Activated gamma-delta T cell treated with anti-CD3 and anti-CD28 coated beads, Interleukin-2, amount 50 U/mL, for 16 hours (primary cell): ENCODE measurements around the gene RAB11B.
"Not testable (repeated sequence)": the region's sequence is repeated elsewhere in the genome, so short reads cannot be mapped to it uniquely, and the experiment has no call there.

ENCODE experiments used
- DNase-seq: peaks from one replicate; pipeline ENCODE4 v3.0.0-alpha.2; 2020; ENCODE audit warnings: low read depth

RAB11B gene

GRCh38 chr19:8370176-8371010 is 19.8 kb upstream of the RAB11B start:
- no peak for DNase-seq

DNA sequence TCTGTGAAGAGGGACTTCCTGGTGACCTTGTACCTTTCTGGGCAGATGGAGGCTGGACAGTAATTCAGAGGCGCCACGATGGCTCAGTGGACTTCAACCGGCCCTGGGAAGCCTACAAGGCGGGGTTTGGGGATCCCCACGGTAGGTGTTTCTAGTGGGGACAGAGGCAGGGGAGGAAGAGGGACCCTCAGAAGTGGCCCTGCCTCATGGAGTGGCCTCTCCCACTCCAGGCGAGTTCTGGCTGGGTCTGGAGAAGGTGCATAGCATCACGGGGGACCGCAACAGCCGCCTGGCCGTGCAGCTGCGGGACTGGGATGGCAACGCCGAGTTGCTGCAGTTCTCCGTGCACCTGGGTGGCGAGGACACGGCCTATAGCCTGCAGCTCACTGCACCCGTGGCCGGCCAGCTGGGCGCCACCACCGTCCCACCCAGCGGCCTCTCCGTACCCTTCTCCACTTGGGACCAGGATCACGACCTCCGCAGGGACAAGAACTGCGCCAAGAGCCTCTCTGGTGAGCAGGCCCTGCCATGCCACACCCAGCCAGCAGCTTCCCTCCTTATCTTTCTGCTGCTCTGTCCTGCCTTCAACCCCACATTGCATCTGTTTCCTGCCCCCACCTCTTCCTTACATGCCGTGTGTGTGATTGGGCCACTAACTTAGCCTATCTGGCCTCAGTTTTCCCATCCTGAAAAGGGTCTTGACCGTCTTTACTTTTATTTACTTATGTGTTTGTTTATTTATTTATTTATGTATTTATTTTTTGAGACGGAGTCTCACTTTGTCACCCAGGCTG is 19.0 kb upstream of the RAB11B start:
- no peak for DNase-seq

- DNase-seq = no peak
Measured at GRCh38 chr19:8373867-8374813, 16.0 kb upstream of the RAB11B start.

GRCh38 chr19:8375766-8376165 is 14.4 kb upstream of the RAB11B start:
- DNase-seq = not testable (repeated sequence)

- not testable (repeated sequence) for DNase-seq
Measured at GRCh38 chr19:8376373-8376974, 13.7 kb upstream of the RAB11B start.

- no peak for DNase-seq
Measured at GRCh38 chr19:8377598-8377997, 12.6 kb upstream of the RAB11B start.

GRCh38 chr19:8379156-8379891 is 10.8 kb upstream of the RAB11B start:
- DNase-seq = not testable (repeated sequence)

GRCh38 chr19:8384569-8384968 is 5.6 kb upstream of the RAB11B start:
- not testable (repeated sequence) for DNase-seq

GRCh38 chr19:8385103-8385502 is 5.1 kb upstream of the RAB11B start:
- not testable (repeated sequence) for DNase-seq

- not testable (repeated sequence) for DNase-seq
Measured at GRCh38 chr19:8385566-8385965, 4.6 kb upstream of the RAB11B start.

- DNase-seq = not testable (repeated sequence)
Measured at GRCh38 chr19:8386419-8386818, 3.7 kb upstream of the RAB11B start.

DNA sequence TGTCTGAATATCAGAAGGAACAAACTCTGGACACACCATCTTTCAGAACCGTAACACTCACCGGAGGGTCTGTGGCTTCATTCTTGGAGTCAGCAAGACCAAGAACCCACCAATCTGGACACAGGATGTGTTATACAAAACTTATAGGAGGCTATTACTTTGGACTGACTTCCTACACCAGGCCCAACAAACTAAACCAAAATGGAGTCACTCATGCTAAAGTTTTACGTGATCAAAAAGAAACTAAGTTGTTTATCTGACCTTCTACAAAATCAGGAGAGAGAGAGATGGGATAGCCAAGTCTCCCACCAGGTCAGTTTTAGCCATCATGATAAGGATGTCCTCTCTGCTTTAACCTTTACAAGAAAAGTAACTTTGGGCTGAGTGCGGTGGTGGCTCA is 3.2 kb upstream of the RAB11B start:
- no peak for DNase-seq

DNA sequence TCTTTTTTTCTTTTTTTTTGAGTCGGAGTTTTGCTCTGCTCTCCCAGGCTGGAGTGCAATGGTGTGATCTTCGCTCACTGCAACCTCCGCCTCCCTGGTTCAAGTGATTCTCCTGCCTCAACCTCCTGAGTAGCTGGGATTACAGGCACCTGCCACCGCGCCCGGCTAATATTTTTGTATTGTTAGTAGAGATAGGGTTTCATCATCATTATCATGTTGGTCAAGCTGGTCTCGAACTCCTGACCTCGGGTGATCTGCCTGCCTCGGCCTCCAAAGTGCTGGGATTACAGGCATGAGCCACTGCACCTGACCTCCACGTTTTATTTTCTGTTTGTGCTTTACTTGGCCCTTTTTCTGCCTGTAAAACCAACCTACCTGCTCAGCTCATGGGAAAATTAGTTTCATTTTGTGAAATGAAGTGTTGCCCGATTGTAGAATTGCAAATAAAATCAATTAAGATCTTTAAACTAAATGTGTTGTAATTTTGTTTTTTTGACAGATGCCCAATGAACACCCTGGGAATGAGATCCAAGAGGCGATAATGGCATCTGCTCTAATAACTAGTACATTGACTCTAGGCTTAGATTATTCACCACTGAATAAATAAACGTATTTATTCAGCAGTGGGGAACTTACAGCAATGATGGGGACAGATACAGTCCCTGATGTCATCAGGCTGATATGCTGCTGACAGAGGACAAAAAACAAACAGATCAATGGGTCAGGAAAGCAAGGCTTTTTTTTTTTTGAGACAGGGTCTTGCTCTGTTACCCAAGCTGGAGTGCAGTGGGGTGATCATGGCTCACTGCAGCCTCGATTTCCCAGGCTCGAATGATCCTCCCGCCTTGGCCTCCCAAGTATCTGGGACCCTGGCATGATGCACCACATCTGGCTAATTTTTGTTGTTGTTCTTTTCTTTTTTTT is 2.2 kb upstream of the RAB11B start:
- no peak for DNase-seq

GRCh38 chr19:8388612-8388958 is 1.6 kb upstream of the RAB11B start:
- no peak for DNase-seq

DNA sequence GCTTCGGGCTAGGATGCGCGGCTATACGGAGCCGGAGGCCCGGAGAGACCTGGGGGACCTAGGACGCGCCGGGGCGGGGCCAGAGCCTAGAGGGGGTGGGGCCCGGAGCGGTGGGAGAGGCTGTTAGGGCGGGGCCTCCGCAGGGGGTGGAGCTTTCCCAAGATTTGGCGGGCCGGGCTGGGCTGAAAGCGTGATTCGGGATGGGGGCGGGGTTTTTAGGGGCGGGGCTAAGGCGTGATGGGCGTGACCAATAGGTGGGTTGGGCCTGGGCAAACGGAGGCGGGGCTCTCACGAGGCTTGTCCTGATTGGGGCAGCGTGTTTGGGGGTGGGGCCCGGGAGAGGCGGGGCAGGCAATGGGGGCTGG is 439 bp downstream of the RAB11B start:
- peak; percentile 80 for DNase-seq

GRCh38 chr19:8391198-8392016 is 1.2 kb downstream of the RAB11B start:
- DNase-seq = no peak

- no peak for DNase-seq
Measured at GRCh38 chr19:8392017-8392591, 1.9 kb downstream of the RAB11B start.

- DNase-seq = no peak
Measured at GRCh38 chr19:8393192-8393870, 3.2 kb downstream of the RAB11B start.
